ENCODE data around the gene ERICH3. TPM values are rescaled to one million over a fixed set of nuclear protein-coding genes. Genes with fewer than 3 reads are reported as not detected.

Gene ERICH3
- total RNA-seq, 1 experiment from 2014 or later, result not detected

GRCh38 chr1:74528123-74528522 lies 145.5 kb downstream of the ERICH3 start:
- H3K4me1 ChIP-seq, result no peaks in the 10 kb centered on the region
- no peak for DNase-seq
- H3K27me3 ChIP-seq, result no peaks in the 10 kb centered on the region

GRCh38 chr1:74526708-74527107 lies 146.9 kb downstream of the ERICH3 start:
- Histone ChIP-seq H3K27ac (no peak overlapping the region), H3K27me3 (no peaks in the 10 kb centered on the region), H3K4me1 (peaks cover 8% of the 10 kb centered on the region), H3K36me3 (no peaks in the 10 kb centered on the region), H3K4me3 (no peak overlapping the region), H3K9me3 (replicated peaks) (no peaks in the 10 kb centered on the region)
- no peak for DNase-seq

More at GRCh38 chr1:74528123-74528522, 145.5 kb downstream of the ERICH3 start:
- H3K36me3 ChIP-seq, result no peaks in the 10 kb centered on the region
- H3K9me3 ChIP-seq (replicated peaks), result no peaks in the 10 kb centered on the region
- H3K4me3 ChIP-seq, result no peak overlapping the region
- H3K27ac ChIP-seq, result no peak overlapping the region

GRCh38 chr1:74523873-74524480 lies 149.6 kb downstream of the ERICH3 start:
- no peak overlapping the region for H3K27ac ChIP-seq
- no peak overlapping the region for H3K4me3 ChIP-seq
- H3K4me1 ChIP-seq, result peaks cover 10% of the 10 kb centered on the region
- H3K9me3 ChIP-seq (replicated peaks), result no peaks in the 10 kb centered on the region
- no peaks in the 10 kb centered on the region for H3K36me3 ChIP-seq
- DNase-seq, result no peak
- H3K27me3 ChIP-seq, result no peaks in the 10 kb centered on the region

- peak; percentile 43 to 64 for DNase-seq
- H3K36me3 ChIP-seq, result no peaks in the 10 kb centered on the region
- H3K9me3 ChIP-seq (replicated peaks), result no peaks in the 10 kb centered on the region
- H3K27ac ChIP-seq, result no peak overlapping the region
- peaks cover 10% of the 10 kb centered on the region for H3K4me1 ChIP-seq
- H3K27me3 ChIP-seq, result no peaks in the 10 kb centered on the region
- no peak overlapping the region for H3K4me3 ChIP-seq
Observed at GRCh38 chr1:74522148-74522547, 151.4 kb downstream of the ERICH3 start.

Other genes with a start within 250 kb of the ERICH3 start
- not detected in 2 replicates for gene LRRC53, start 161.2 kb downstream of the ERICH3 start, total RNA-seq (2014; rRNA removed; shearing (Covaris generic))
- 36.1 and 39.0 TPM in 2 replicates for gene CRYZ, start 59.3 kb upstream of the ERICH3 start, total RNA-seq (2014; rRNA removed; shearing (Covaris generic))
- 24.9 and 28.9 TPM in 2 replicates for gene TYW3, start 59.4 kb upstream of the ERICH3 start, total RNA-seq (2014; rRNA removed; shearing (Covaris generic))

Data from SJCRH30 (cell line).